GM12878 (cell line): Measurements from ENCODE around the gene PINLYP. TPM values are rescaled to one million over a fixed set of nuclear protein-coding genes. Genes with fewer than 3 reads are reported as not detected.

Experiments
- ATAC-seq: fragments of 200-7000 bp; cut with Tn5 transposase; 3 replicates; pipeline ENCODE4 v1.9.1; 2020; ENCODE audit warnings: mild to moderate bottlenecking, moderate library complexity
- BruUV-seq: library from RNA; stranded (reverse); fragments of 400-500 nt; replicated peaks from 2 replicates; lab custom pipeline; 2021; lab: Mats Ljungman, UMichigan
- CTCF ChIA-PET: fragments of 300-600 bp; sonication (Branson Sonifier 250); formaldehyde crosslinking; extraction: SDS; loops from one replicate; lab custom pipeline; 2021; ENCODE audit warnings: inconsistent platforms; lab: Yijun Ruan, JAX
- POLR2A ChIA-PET: fragments of 350-600 bp; formaldehyde crosslinking; extraction: SDS; loops from one replicate; lab custom pipeline; 2021; ENCODE audit warnings: inconsistent platforms; lab: Charles Lee
- RAD21 ChIA-PET: fragments of 300-600 bp; sonication (Branson Sonifier 250); formaldehyde crosslinking; loops from one replicate; lab custom pipeline; 2023; ENCODE audit warnings: antibody characterized with exemption; ENCODE audit not compliant: unreplicated experiment; lab: Charles Lee
- SMC1A ChIA-PET: fragments of 300-600 bp; sonication (Branson Sonifier 250); formaldehyde crosslinking; loops from one replicate; lab custom pipeline; 2023; ENCODE audit not compliant: unreplicated experiment, uncharacterized antibody; lab: Charles Lee
- DNase-seq: peaks from one replicate; pipeline ENCODE4 v3.0.0-alpha.2; 2011; ENCODE audit warnings: low read depth, low spot score
- FAIRE-seq: peaks from 3 replicates; lab custom pipeline; 2011; peaks lifted over from hg19 to GRCh38; lab: Jason Lieb, UNC
- H2AFZ ChIP-seq: 2 replicates; pipeline ENCODE4 v1.6.0; 2011; ENCODE audit warnings: low read depth, low read length, control low read depth; ENCODE audit not compliant: control insufficient read depth
- H3K27ac ChIP-seq: 2 replicates; pipeline ENCODE4 v1.5.1; 2011; ENCODE audit warnings: control low read depth; ENCODE audit not compliant: control insufficient read depth, insufficient read depth
- H3K27me3 ChIP-seq, 2 experiments: replicated peaks in 1 of 2; 2 replicates each; pipeline versions ENCODE4 v1.6.0 to v1.6.1; 2011; ENCODE audit warnings: low read length in 1 of 2; ENCODE audit not compliant: control insufficient read depth in 2 of 2, insufficient read depth in 2 of 2
- H3K36me3 ChIP-seq, 2 experiments: 2 replicates each; pipeline ENCODE4 v1.5.1; 2011; ENCODE audit warnings: low read length in 1 of 2; ENCODE audit not compliant: control insufficient read depth in 2 of 2, insufficient read depth in 2 of 2
- H3K4me1 ChIP-seq: 2 replicates; pipeline ENCODE4 v1.6.1; 2011; ENCODE audit warnings: mild to moderate bottlenecking, low read length, moderate library complexity, mixed read lengths; ENCODE audit not compliant: control insufficient read depth, insufficient read depth
- H3K4me2 ChIP-seq: 2 replicates; pipeline ENCODE4 v1.6.0; 2011; ENCODE audit warnings: control low read depth; ENCODE audit not compliant: control insufficient read depth, insufficient read depth
- H3K4me3 ChIP-seq: fragments of 200-600 bp; sonication (generic); 2 replicates; pipeline ENCODE4 v1.5.1; 2016
- H3K79me2 ChIP-seq: 2 replicates; pipeline ENCODE4 v1.6.0; 2011; ENCODE audit warnings: low read length; ENCODE audit not compliant: control insufficient read depth, insufficient read depth
- H3K9ac ChIP-seq: 2 replicates; pipeline ENCODE4 v1.8.0; 2011; ENCODE audit warnings: low read length, control low read depth, mixed read lengths; ENCODE audit not compliant: control insufficient read depth, insufficient read depth
- H3K9me3 ChIP-seq: replicated peaks from 3 replicates; pipeline ENCODE4 v1.5.1; 2011; ENCODE audit warnings: mild to moderate bottlenecking, low read length; ENCODE audit not compliant: control insufficient read depth, insufficient read depth
- H4K20me1 ChIP-seq: 2 replicates; pipeline ENCODE4 v1.6.0; 2011; ENCODE audit not compliant: control insufficient read depth, insufficient read depth
- ASH2L ChIP-seq: fragments of 300-600, 200-600 bp; sonication (generic); IDR thresholded peaks from 2 replicates; pipeline ENCODE4 v1.6.1; 2017; ENCODE audit warnings: low read depth, mild to moderate bottlenecking, borderline replicate concordance
- BCL11A ChIP-seq: IDR thresholded peaks from 2 replicates; pipeline ENCODE4 v1.6.1; 2011; ENCODE audit warnings: low read depth, low read length
- BMI1 ChIP-seq: fragments of 450-650 bp; IDR thresholded peaks from 2 replicates; pipeline ENCODE4 v1.6.1; 2016; ENCODE audit warnings: mild to moderate bottlenecking, moderate library complexity, borderline replicate concordance
- CREB1 ChIP-seq: IDR thresholded peaks from 2 replicates; pipeline ENCODE4 v1.6.1; 2012; ENCODE audit warnings: low read depth, mild to moderate bottlenecking, inconsistent platforms
- DPF2 ChIP-seq: fragments of 450-650 bp; IDR thresholded peaks from 2 replicates; pipeline ENCODE4 v1.6.1; 2017; ENCODE audit warnings: mild to moderate bottlenecking
- IKZF1 ChIP-seq: fragments of 450-650 bp; conservative IDR thresholded peaks from 2 replicates; pipeline ENCODE4 v1.6.1; 2017; ENCODE audit warnings: antibody characterized with exemption, mild to moderate bottlenecking
- KAT2A ChIP-seq: conservative IDR thresholded peaks from 2 replicates; pipeline ENCODE4 v1.6.1; 2011; ENCODE audit warnings: low read depth, low read length; ENCODE audit not compliant: control insufficient read depth
- KDM1A ChIP-seq: fragments of 200-600 bp; sonication (generic); IDR thresholded peaks from 2 replicates; pipeline ENCODE4 v1.6.1; 2016; ENCODE audit warnings: borderline replicate concordance
- PBX3 ChIP-seq: IDR thresholded peaks from 2 replicates; pipeline ENCODE4 v1.6.1; 2011; ENCODE audit warnings: mild to moderate bottlenecking, low read depth, low read length, moderate library complexity; ENCODE audit not compliant: insufficient replicate concordance
- POLR2A ChIP-seq: IDR thresholded peaks from 2 replicates; pipeline ENCODE4 v1.6.1; 2011; ENCODE audit warnings: low read depth, mild to moderate bottlenecking, low read length
- POLR2AphosphoS2 ChIP-seq: IDR thresholded peaks from 2 replicates; pipeline ENCODE4 v1.6.1; 2011; ENCODE audit warnings: low read depth, mild to moderate bottlenecking, low read length, improper control_type of control experiment, moderate library complexity
- ZNF274 ChIP-seq: IDR thresholded peaks from one replicate; pipeline ENCODE4 v1.8.0; 2011; ENCODE audit not compliant: insufficient read length, insufficient read depth
- WGBS: methylation state at CpG from one replicate; pipeline ENCODE4 v1.1.6; 2016; ENCODE audit warnings: low lambda C conversion rate; ENCODE audit not compliant: insufficient replicate concordance, insufficient coverage; ENCODE audit errors: missing lambda C conversion rate; 5-methylcytosine and 5-hydroxymethylcytosine counted together
- in situ Hi-C: fragments of 300-500 bp; cut with MboI; formaldehyde crosslinking; loops from 9 replicates; pipeline ENCODE4 v1.14.3; 2018; ENCODE audit warnings: mixed read lengths
- intact Hi-C: fragments of 100-400 bp; cut with micrococcal nuclease; formaldehyde crosslinking; loops from one replicate; pipeline ENCODE4 v1.14.2; 2022; ENCODE audit not compliant: unreplicated experiment
- polyA plus RNA-seq, 11 experiments: library from polyadenylated mRNA; depleted of rRNA in 4 of 11; unstranded in 6 of 11; stranded (reverse) in 5 of 11; fragments of >200 nt; fragmentation: Nextera tagmentation in 4 of 11; fragmentation: Illumina TruSeq in 1 of 11; extraction: Ambion mirVana in 4 of 11; extraction: Trizol in 1 of 11; gene quantifications; 1 replicate in 1 of 11; 2 replicates in 10 of 11; pipeline versions ENCODE4 v1.2.1 to v1.2.3, GENCODE V29; 2011 to 2016; ENCODE audit warnings: inconsistent platforms in 2 of 11, missing spikeins in 2 of 11, low read depth in 1 of 11
- total RNA-seq, 4 experiments: library from RNA; depleted of rRNA in 3 of 4; stranded (reverse); fragments of >200 nt in 3 of 4; fragmentation: Illumina TruSeq in 1 of 4; extraction: Trizol in 1 of 4; gene quantifications; 2 replicates each; pipeline versions ENCODE4 v1.2.1 to v1.2.3, GENCODE V29; 2013 to 2021
- TF ChIP-seq, protein P1 (sequence below): fragments of 450-650 bp; IDR thresholded peaks from 2 replicates; pipeline ENCODE4 v1.6.1; 2016; ENCODE audit warnings: mild to moderate bottlenecking, moderate library complexity, borderline replicate concordance
- TF ChIP-seq, protein P2 (sequence below): fragments of 450-650 bp; IDR thresholded peaks from 2 replicates; pipeline ENCODE4 v1.6.1; 2018; ENCODE audit warnings: mild to moderate bottlenecking, low read depth, moderate library complexity; ENCODE audit not compliant: partially characterized antibody
- TF ChIP-seq, protein P3 (sequence below): fragments of 450-650 bp; IDR thresholded peaks from 2 replicates; pipeline ENCODE4 v1.6.1; 2017; ENCODE audit warnings: low read depth, mild to moderate bottlenecking, moderate library complexity

PINLYP gene
- total and polyA plus RNA-seq, 10 of the 15 experiments (the other 5 are each of a cell fraction or from before 2014, with no cell fraction given): 1.0 to 26.9 (median 11.4) TPM

GRCh38 chr19:43625918-43626579 lies 50.4 kb downstream of the PINLYP start:
- RAD21 ChIA-PET: no interaction called here
- CTCF ChIA-PET: interaction anchor here (0.6 to 1.5 kb wide), 2 partner anchors 16 to 42 kb away, joined by 3 to 4 read pairs; no protein-coding TSS in a partner anchor
- no peak for ATAC-seq
- Histone ChIP-seq H2AFZ (no peak overlapping the region), H3K4me2 (no peak overlapping the region), H3K36me3 (no peaks in the 10 kb centered on the region), H3K4me3 (no peak overlapping the region), H3K79me2 (no peaks in the 10 kb centered on the region), H3K9me3 (no peaks in the 10 kb centered on the region), H3K9ac (no peak overlapping the region), H3K27me3 (no peaks in the 10 kb centered on the region), H3K27ac (no peak overlapping the region), H3K4me1 (no peaks in the 10 kb centered on the region), H4K20me1 (no peaks in the 10 kb centered on the region)
- no peak for FAIRE-seq
- DNase-seq: no peak
- no TSS peak for BruUV-seq
- intact Hi-C loops: no loop called here
- POLR2A ChIA-PET: no interaction called here
- 70% methylated on average over 32 of the region's 32 CpGs for WGBS
- in situ Hi-C loops: no loop called here
- SMC1A ChIA-PET: interaction anchor here (0.8 kb wide), 1 partner anchor 159 kb away, joined by 3 read pairs; no protein-coding TSS in a partner anchor
- no peak for TF ChIP-seq POLR2AphosphoS2
- TF ChIP-seq ZNF274: no peak
- no peak for TF ChIP-seq CREB1
- no peak for TF ChIP-seq PBX3
- no peak for TF ChIP-seq POLR2A
- TF ChIP-seq KAT2A: no peak
- TF ChIP-seq, protein P1, sequence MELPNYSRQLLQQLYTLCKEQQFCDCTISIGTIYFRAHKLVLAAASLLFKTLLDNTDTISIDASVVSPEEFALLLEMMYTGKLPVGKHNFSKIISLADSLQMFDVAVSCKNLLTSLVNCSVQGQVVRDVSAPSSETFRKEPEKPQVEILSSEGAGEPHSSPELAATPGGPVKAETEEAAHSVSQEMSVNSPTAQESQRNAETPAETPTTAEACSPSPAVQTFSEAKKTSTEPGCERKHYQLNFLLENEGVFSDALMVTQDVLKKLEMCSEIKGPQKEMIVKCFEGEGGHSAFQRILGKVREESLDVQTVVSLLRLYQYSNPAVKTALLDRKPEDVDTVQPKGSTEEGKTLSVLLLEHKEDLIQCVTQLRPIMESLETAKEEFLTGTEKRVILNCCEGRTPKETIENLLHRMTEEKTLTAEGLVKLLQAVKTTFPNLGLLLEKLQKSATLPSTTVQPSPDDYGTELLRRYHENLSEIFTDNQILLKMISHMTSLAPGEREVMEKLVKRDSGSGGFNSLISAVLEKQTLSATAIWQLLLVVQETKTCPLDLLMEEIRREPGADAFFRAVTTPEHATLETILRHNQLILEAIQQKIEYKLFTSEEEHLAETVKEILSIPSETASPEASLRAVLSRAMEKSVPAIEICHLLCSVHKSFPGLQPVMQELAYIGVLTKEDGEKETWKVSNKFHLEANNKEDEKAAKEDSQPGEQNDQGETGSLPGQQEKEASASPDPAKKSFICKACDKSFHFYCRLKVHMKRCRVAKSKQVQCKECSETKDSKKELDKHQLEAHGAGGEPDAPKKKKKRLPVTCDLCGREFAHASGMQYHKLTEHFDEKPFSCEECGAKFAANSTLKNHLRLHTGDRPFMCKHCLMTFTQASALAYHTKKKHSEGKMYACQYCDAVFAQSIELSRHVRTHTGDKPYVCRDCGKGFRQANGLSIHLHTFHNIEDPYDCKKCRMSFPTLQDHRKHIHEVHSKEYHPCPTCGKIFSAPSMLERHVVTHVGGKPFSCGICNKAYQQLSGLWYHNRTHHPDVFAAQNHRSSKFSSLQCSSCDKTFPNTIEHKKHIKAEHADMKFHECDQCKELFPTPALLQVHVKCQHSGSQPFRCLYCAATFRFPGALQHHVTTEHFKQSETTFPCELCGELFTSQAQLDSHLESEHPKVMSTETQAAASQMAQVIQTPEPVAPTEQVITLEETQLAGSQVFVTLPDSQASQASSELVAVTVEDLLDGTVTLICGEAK: no peak
- TF ChIP-seq, protein P2, sequence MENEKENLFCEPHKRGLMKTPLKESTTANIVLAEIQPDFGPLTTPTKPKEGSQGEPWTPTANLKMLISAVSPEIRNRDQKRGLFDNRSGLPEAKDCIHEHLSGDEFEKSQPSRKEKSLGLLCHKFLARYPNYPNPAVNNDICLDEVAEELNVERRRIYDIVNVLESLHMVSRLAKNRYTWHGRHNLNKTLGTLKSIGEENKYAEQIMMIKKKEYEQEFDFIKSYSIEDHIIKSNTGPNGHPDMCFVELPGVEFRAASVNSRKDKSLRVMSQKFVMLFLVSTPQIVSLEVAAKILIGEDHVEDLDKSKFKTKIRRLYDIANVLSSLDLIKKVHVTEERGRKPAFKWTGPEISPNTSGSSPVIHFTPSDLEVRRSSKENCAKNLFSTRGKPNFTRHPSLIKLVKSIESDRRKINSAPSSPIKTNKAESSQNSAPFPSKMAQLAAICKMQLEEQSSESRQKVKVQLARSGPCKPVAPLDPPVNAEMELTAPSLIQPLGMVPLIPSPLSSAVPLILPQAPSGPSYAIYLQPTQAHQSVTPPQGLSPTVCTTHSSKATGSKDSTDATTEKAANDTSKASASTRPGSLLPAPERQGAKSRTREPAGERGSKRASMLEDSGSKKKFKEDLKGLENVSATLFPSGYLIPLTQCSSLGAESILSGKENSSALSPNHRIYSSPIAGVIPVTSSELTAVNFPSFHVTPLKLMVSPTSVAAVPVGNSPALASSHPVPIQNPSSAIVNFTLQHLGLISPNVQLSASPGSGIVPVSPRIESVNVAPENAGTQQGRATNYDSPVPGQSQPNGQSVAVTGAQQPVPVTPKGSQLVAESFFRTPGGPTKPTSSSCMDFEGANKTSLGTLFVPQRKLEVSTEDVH: no peak
- no peak for TF ChIP-seq IKZF1
- no peak for TF ChIP-seq ASH2L
- TF ChIP-seq, protein P3, sequence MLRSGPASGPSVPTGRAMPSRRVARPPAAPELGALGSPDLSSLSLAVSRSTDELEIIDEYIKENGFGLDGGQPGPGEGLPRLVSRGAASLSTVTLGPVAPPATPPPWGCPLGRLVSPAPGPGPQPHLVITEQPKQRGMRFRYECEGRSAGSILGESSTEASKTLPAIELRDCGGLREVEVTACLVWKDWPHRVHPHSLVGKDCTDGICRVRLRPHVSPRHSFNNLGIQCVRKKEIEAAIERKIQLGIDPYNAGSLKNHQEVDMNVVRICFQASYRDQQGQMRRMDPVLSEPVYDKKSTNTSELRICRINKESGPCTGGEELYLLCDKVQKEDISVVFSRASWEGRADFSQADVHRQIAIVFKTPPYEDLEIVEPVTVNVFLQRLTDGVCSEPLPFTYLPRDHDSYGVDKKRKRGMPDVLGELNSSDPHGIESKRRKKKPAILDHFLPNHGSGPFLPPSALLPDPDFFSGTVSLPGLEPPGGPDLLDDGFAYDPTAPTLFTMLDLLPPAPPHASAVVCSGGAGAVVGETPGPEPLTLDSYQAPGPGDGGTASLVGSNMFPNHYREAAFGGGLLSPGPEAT: no peak
- TF ChIP-seq BMI1: no peak
- no peak for TF ChIP-seq BCL11A
- no peak for TF ChIP-seq KDM1A
- no peak for TF ChIP-seq DPF2
